GM12878 (cell line): ENCODE data around the gene KATNIP. TPM values are rescaled to one million over a fixed set of nuclear protein-coding genes. Genes with fewer than 3 reads are reported as not detected.

Experiments
- ATAC-seq: fragments of 200-7000 bp; cut with Tn5 transposase; 3 replicates; pipeline ENCODE4 v1.9.1; 2020; ENCODE audit warnings: mild to moderate bottlenecking, moderate library complexity
- BruUV-seq: library from RNA; stranded (reverse); fragments of 400-500 nt; replicated peaks from 2 replicates; lab custom pipeline; 2021; lab: Mats Ljungman, UMichigan
- CTCF ChIA-PET: fragments of 300-600 bp; sonication (Branson Sonifier 250); formaldehyde crosslinking; extraction: SDS; loops from one replicate; lab custom pipeline; 2021; ENCODE audit warnings: inconsistent platforms; lab: Yijun Ruan, JAX
- POLR2A ChIA-PET: fragments of 350-600 bp; formaldehyde crosslinking; extraction: SDS; loops from one replicate; lab custom pipeline; 2021; ENCODE audit warnings: inconsistent platforms; lab: Charles Lee
- RAD21 ChIA-PET: fragments of 300-600 bp; sonication (Branson Sonifier 250); formaldehyde crosslinking; loops from one replicate; lab custom pipeline; 2023; ENCODE audit warnings: antibody characterized with exemption; ENCODE audit not compliant: unreplicated experiment; lab: Charles Lee
- SMC1A ChIA-PET: fragments of 300-600 bp; sonication (Branson Sonifier 250); formaldehyde crosslinking; loops from one replicate; lab custom pipeline; 2023; ENCODE audit not compliant: unreplicated experiment, uncharacterized antibody; lab: Charles Lee
- DNase-seq: peaks from one replicate; pipeline ENCODE4 v3.0.0-alpha.2; 2011; ENCODE audit warnings: low read depth, low spot score
- FAIRE-seq: peaks from 3 replicates; lab custom pipeline; 2011; peaks lifted over from hg19 to GRCh38; lab: Jason Lieb, UNC
- H2AFZ ChIP-seq: 2 replicates; pipeline ENCODE4 v1.6.0; 2011; ENCODE audit warnings: low read depth, low read length, control low read depth; ENCODE audit not compliant: control insufficient read depth
- H3K27ac ChIP-seq: 2 replicates; pipeline ENCODE4 v1.5.1; 2011; ENCODE audit warnings: control low read depth; ENCODE audit not compliant: control insufficient read depth, insufficient read depth
- H3K27me3 ChIP-seq, 2 experiments: replicated peaks in 1 of 2; 2 replicates each; pipeline versions ENCODE4 v1.6.0 to v1.6.1; 2011; ENCODE audit warnings: low read length in 1 of 2; ENCODE audit not compliant: control insufficient read depth in 2 of 2, insufficient read depth in 2 of 2
- H3K36me3 ChIP-seq, 2 experiments: 2 replicates each; pipeline ENCODE4 v1.5.1; 2011; ENCODE audit warnings: low read length in 1 of 2; ENCODE audit not compliant: control insufficient read depth in 2 of 2, insufficient read depth in 2 of 2
- H3K4me1 ChIP-seq: 2 replicates; pipeline ENCODE4 v1.6.1; 2011; ENCODE audit warnings: mild to moderate bottlenecking, low read length, moderate library complexity, mixed read lengths; ENCODE audit not compliant: control insufficient read depth, insufficient read depth
- H3K4me2 ChIP-seq: 2 replicates; pipeline ENCODE4 v1.6.0; 2011; ENCODE audit warnings: control low read depth; ENCODE audit not compliant: control insufficient read depth, insufficient read depth
- H3K4me3 ChIP-seq: fragments of 200-600 bp; sonication (generic); 2 replicates; pipeline ENCODE4 v1.5.1; 2016
- H3K79me2 ChIP-seq: 2 replicates; pipeline ENCODE4 v1.6.0; 2011; ENCODE audit warnings: low read length; ENCODE audit not compliant: control insufficient read depth, insufficient read depth
- H3K9ac ChIP-seq: 2 replicates; pipeline ENCODE4 v1.8.0; 2011; ENCODE audit warnings: low read length, control low read depth, mixed read lengths; ENCODE audit not compliant: control insufficient read depth, insufficient read depth
- H3K9me3 ChIP-seq: replicated peaks from 3 replicates; pipeline ENCODE4 v1.5.1; 2011; ENCODE audit warnings: mild to moderate bottlenecking, low read length; ENCODE audit not compliant: control insufficient read depth, insufficient read depth
- H4K20me1 ChIP-seq: 2 replicates; pipeline ENCODE4 v1.6.0; 2011; ENCODE audit not compliant: control insufficient read depth, insufficient read depth
- CREM ChIP-seq: IDR thresholded peaks from 2 replicates; pipeline ENCODE4 v1.6.1; 2014; ENCODE audit warnings: antibody characterized with exemption, low read depth
- EED ChIP-seq: sonication (generic); IDR thresholded peaks from 2 replicates; pipeline ENCODE4 v1.6.1; 2016; ENCODE audit warnings: antibody characterized with exemption, low read depth
- FOXK2 ChIP-seq: fragments of 450-650 bp; IDR thresholded peaks from 2 replicates; pipeline ENCODE4 v1.6.1; 2017; ENCODE audit warnings: mild to moderate bottlenecking, moderate library complexity
- FOXM1 ChIP-seq: IDR thresholded peaks from 2 replicates; pipeline ENCODE4 v1.6.1; 2012; ENCODE audit warnings: low read depth, mild to moderate bottlenecking, inconsistent platforms, low read length, moderate library complexity
- HDAC6 ChIP-seq: fragments of 200-600 bp; sonication (generic); IDR thresholded peaks from one replicate; pipeline ENCODE4 v1.8.0; 2017; ENCODE audit warnings: antibody characterized with exemption; ENCODE audit not compliant: unreplicated experiment
- MXI1 ChIP-seq: fragments of 150-350 bp; IDR thresholded peaks from 2 replicates; pipeline ENCODE4 v1.6.1; 2011; ENCODE audit warnings: low read depth, mild to moderate bottlenecking, inconsistent platforms, low read length, improper control_type of control experiment
- POLR2AphosphoS2 ChIP-seq: IDR thresholded peaks from 2 replicates; pipeline ENCODE4 v1.6.1; 2011; ENCODE audit warnings: low read depth, mild to moderate bottlenecking, low read length, improper control_type of control experiment, moderate library complexity
- RELA ChIP-seq: fragments of 450-650 bp; IDR thresholded peaks from 2 replicates; pipeline ENCODE4 v1.8.0; 2014; ENCODE audit warnings: borderline replicate concordance; ENCODE audit not compliant: partially characterized antibody
- SIX5 ChIP-seq: IDR thresholded peaks from 2 replicates; pipeline ENCODE4 v1.6.1; 2011; ENCODE audit warnings: mild to moderate bottlenecking, low read depth, low read length, moderate library complexity; ENCODE audit not compliant: severe bottlenecking
- SREBF1 ChIP-seq: IDR thresholded peaks from 2 replicates; pipeline ENCODE4 v1.6.1; 2012; ENCODE audit warnings: mild to moderate bottlenecking, low read length
- TCF7 ChIP-seq: IDR thresholded peaks from 2 replicates; pipeline ENCODE4 v1.6.1; 2014; ENCODE audit warnings: antibody characterized with exemption, borderline replicate concordance
- ZNF217 ChIP-seq: fragments of 450-650 bp; IDR thresholded peaks from 2 replicates; pipeline ENCODE4 v1.6.1; 2017; ENCODE audit warnings: antibody characterized with exemption, mild to moderate bottlenecking
- ZNF622 ChIP-seq: fragments of 450-650 bp; IDR thresholded peaks from 2 replicates; pipeline ENCODE4 v1.6.1; 2017; ENCODE audit warnings: mild to moderate bottlenecking, inconsistent platforms
- ZZZ3 ChIP-seq: IDR thresholded peaks from 2 replicates; pipeline ENCODE4 v1.6.1; 2011; ENCODE audit warnings: low read depth; ENCODE audit not compliant: control insufficient read depth, insufficient read length
- WGBS: methylation state at CpG from one replicate; pipeline ENCODE4 v1.1.6; 2016; ENCODE audit warnings: low lambda C conversion rate; ENCODE audit not compliant: insufficient replicate concordance, insufficient coverage; ENCODE audit errors: missing lambda C conversion rate; 5-methylcytosine and 5-hydroxymethylcytosine counted together
- in situ Hi-C: fragments of 300-500 bp; cut with MboI; formaldehyde crosslinking; loops from 9 replicates; pipeline ENCODE4 v1.14.3; 2018; ENCODE audit warnings: mixed read lengths
- intact Hi-C: fragments of 100-400 bp; cut with micrococcal nuclease; formaldehyde crosslinking; loops from one replicate; pipeline ENCODE4 v1.14.2; 2022; ENCODE audit not compliant: unreplicated experiment
- polyA plus RNA-seq, 11 experiments: library from polyadenylated mRNA; depleted of rRNA in 4 of 11; unstranded in 6 of 11; stranded (reverse) in 5 of 11; fragments of >200 nt; fragmentation: Nextera tagmentation in 4 of 11; fragmentation: Illumina TruSeq in 1 of 11; extraction: Ambion mirVana in 4 of 11; extraction: Trizol in 1 of 11; gene quantifications; 1 replicate in 1 of 11; 2 replicates in 10 of 11; pipeline versions ENCODE4 v1.2.1 to v1.2.3, GENCODE V29; 2011 to 2016; ENCODE audit warnings: inconsistent platforms in 2 of 11, missing spikeins in 2 of 11, low read depth in 1 of 11
- total RNA-seq, 4 experiments: library from RNA; depleted of rRNA in 3 of 4; stranded (reverse); fragments of >200 nt in 3 of 4; fragmentation: Illumina TruSeq in 1 of 4; extraction: Trizol in 1 of 4; gene quantifications; 2 replicates each; pipeline versions ENCODE4 v1.2.1 to v1.2.3, GENCODE V29; 2013 to 2021
- TF ChIP-seq, protein P1 (sequence below): fragments of 450-650 bp; conservative IDR thresholded peaks from 2 replicates; pipeline ENCODE4 v1.6.1; 2017; ENCODE audit warnings: mild to moderate bottlenecking, moderate library complexity
- TF ChIP-seq, protein P2 (sequence below): IDR thresholded peaks from 2 replicates; pipeline ENCODE4 v1.6.1; 2012; ENCODE audit warnings: low read length, inconsistent platforms

KATNIP gene
- total and polyA plus RNA-seq, 10 of the 15 experiments (the other 5 are each of a cell fraction or from before 2014, with no cell fraction given): 1.6 to 13.8 (median 9.1) TPM

DNA sequence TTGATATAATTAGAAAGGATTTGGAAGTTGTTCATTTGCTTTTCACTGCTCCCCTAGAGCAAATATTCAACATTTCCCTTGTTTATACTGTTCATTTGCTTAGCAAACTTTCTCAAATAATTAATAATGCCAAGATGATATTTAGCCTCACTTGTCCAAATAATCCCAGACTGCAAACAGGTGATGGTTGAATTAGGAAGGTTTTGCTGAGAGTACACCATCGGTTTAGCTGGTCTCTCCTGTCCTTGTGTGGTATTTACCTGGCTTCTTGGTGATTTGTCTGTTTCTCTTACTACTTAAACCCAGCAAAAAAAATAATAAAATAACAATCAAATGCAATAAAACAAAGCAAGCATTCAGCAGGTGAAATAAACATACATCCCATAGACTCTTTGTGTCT lies 6.5 kb downstream of the KATNIP start:
- H3K27ac ChIP-seq: no peak overlapping the region
- ChIA-PET CTCF (no interaction called here), SMC1A (no interaction called here), RAD21 (no interaction called here), POLR2A (no interaction called here)
- H3K9me3 ChIP-seq: no peaks in the 10 kb centered on the region
- WGBS: 95% methylated on average over 1 of the region's 1 CpG
- in situ Hi-C loops: no loop called here
- H3K36me3 ChIP-seq: no peaks in the 10 kb centered on the region
- intact Hi-C loops: no loop called here
- H3K79me2 ChIP-seq: no peaks in the 10 kb centered on the region
- H4K20me1 ChIP-seq: no peaks in the 10 kb centered on the region
- H3K4me1 ChIP-seq: no peaks in the 10 kb centered on the region
- no peak overlapping the region for H3K4me3 ChIP-seq
- no peak overlapping the region for H2AFZ ChIP-seq
- H3K9ac ChIP-seq: no peak overlapping the region
- H3K4me2 ChIP-seq: no peak overlapping the region
- DNase-seq (no peak), FAIRE-seq (no peak), ATAC-seq (no peak)
- TSS peak; percentile 28 for BruUV-seq
- no peak for TF ChIP-seq ZNF217
- TF ChIP-seq RELA: no peak
- TF ChIP-seq, protein P1, sequence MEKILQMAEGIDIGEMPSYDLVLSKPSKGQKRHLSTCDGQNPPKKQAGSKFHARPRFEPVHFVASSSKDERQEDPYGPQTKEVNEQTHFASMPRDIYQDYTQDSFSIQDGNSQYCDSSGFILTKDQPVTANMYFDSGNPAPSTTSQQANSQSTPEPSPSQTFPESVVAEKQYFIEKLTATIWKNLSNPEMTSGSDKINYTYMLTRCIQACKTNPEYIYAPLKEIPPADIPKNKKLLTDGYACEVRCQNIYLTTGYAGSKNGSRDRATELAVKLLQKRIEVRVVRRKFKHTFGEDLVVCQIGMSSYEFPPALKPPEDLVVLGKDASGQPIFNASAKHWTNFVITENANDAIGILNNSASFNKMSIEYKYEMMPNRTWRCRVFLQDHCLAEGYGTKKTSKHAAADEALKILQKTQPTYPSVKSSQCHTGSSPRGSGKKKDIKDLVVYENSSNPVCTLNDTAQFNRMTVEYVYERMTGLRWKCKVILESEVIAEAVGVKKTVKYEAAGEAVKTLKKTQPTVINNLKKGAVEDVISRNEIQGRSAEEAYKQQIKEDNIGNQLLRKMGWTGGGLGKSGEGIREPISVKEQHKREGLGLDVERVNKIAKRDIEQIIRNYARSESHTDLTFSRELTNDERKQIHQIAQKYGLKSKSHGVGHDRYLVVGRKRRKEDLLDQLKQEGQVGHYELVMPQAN: no peak
- no peak for TF ChIP-seq CREM
- H3K27me3 ChIP-seq: no peaks in the 10 kb centered on the region

DNA sequence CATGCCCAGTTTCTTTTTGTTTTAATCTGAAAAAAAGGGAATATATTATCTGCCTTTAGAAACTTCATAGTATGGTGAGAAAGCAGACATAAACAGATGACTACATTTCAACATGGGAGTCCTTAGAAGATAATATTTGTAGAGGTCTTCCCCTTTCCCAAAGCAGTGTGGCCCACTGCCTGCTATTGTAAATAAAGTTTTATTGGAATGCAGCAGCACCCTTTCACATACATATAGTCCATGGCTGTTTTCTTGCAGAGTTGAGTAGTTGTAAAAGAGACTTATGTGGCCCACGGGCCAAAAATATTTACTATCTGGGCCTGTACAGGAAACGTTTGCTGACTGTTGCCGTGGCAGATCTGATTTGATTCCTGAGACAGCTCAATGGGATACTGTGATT lies 8.5 kb downstream of the KATNIP start:
- CTCF ChIA-PET: no interaction called here
- in situ Hi-C loops: no loop called here
- TF ChIP-seq HDAC6 (no peak), EED (no peak), MXI1 (no peak), POLR2AphosphoS2 (no peak), SREBF1 (no peak), ZNF622 (no peak), SIX5 (no peak), FOXM1 (no peak), FOXK2 (no peak), ZZZ3 (no peak), TCF7 (no peak)
- TF ChIP-seq, protein P2, sequence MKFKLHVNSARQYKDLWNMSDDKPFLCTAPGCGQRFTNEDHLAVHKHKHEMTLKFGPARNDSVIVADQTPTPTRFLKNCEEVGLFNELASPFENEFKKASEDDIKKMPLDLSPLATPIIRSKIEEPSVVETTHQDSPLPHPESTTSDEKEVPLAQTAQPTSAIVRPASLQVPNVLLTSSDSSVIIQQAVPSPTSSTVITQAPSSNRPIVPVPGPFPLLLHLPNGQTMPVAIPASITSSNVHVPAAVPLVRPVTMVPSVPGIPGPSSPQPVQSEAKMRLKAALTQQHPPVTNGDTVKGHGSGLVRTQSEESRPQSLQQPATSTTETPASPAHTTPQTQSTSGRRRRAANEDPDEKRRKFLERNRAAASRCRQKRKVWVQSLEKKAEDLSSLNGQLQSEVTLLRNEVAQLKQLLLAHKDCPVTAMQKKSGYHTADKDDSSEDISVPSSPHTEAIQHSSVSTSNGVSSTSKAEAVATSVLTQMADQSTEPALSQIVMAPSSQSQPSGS: no peak

More for the DNA sequence above, 8.5 kb downstream of the KATNIP start:
- H3K4me2 ChIP-seq: no peak overlapping the region
- intact Hi-C loops: no loop called here
- FAIRE-seq: no peak
- WGBS: 34% methylated on average over 3 of the region's 3 CpGs
- ATAC-seq: no peak
- no peaks in the 10 kb centered on the region for H3K36me3 ChIP-seq
- H3K79me2 ChIP-seq: no peaks in the 10 kb centered on the region
- no peaks in the 10 kb centered on the region for H4K20me1 ChIP-seq
- DNase-seq: no peak
- RAD21 ChIA-PET: no interaction called here
- H3K9ac ChIP-seq: no peak overlapping the region
- no peak overlapping the region for H3K27ac ChIP-seq
- H3K4me1 ChIP-seq: no peaks in the 10 kb centered on the region
- SMC1A ChIA-PET: no interaction called here
- no peak overlapping the region for H2AFZ ChIP-seq
- H3K4me3 ChIP-seq: no peak overlapping the region
- POLR2A ChIA-PET: interaction anchor here (1.6 kb wide), 1 partner anchor 8 kb away, joined by 4 read pairs; the partner anchor contains the start of genes GTF3C1 and KATNIP
- no peaks in the 10 kb centered on the region for H3K9me3 ChIP-seq
- no TSS peak for BruUV-seq
- no peaks in the 10 kb centered on the region for H3K27me3 ChIP-seq
